Epithelial cell of proximal tubule (primary cell): ENCODE results near the gene C1QTNF3. TPM values are rescaled to one million over a fixed set of nuclear protein-coding genes. Genes with fewer than 3 reads are reported as not detected.

ENCODE experiments used
- DNase-seq: peaks from one replicate; pipeline ENCODE4 v3.0.0-alpha.2; 2011; ENCODE audit warnings: low read depth
- H3K4me3 ChIP-seq: 2 replicates; pipeline ENCODE4 v1.5.1; 2011; ENCODE audit warnings: low read depth, mild to moderate bottlenecking, low read length
- total RNA-seq: library from RNA; depleted of rRNA; stranded (reverse); fragments of >200 nt; gene quantifications from 2 replicates; pipeline ENCODE4 v1.2.3, GENCODE V29; 2015
- TF ChIP-seq, protein P1 (sequence below): conservative IDR thresholded peaks from 2 replicates; pipeline ENCODE4 v1.5.1; 2012; ENCODE audit warnings: low read depth, mild to moderate bottlenecking, low read length

Gene C1QTNF3
- total RNA-seq, 1 donor from 2014 or later, result 2.8 TPM

GRCh38 chr5:34030048-34030447, 13.0 kb downstream of the C1QTNF3 start:
- no peak for DNase-seq
- no peak overlapping the region for H3K4me3 ChIP-seq
- TF ChIP-seq, protein P1, sequence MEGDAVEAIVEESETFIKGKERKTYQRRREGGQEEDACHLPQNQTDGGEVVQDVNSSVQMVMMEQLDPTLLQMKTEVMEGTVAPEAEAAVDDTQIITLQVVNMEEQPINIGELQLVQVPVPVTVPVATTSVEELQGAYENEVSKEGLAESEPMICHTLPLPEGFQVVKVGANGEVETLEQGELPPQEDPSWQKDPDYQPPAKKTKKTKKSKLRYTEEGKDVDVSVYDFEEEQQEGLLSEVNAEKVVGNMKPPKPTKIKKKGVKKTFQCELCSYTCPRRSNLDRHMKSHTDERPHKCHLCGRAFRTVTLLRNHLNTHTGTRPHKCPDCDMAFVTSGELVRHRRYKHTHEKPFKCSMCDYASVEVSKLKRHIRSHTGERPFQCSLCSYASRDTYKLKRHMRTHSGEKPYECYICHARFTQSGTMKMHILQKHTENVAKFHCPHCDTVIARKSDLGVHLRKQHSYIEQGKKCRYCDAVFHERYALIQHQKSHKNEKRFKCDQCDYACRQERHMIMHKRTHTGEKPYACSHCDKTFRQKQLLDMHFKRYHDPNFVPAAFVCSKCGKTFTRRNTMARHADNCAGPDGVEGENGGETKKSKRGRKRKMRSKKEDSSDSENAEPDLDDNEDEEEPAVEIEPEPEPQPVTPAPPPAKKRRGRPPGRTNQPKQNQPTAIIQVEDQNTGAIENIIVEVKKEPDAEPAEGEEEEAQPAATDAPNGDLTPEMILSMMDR, result no peak

GRCh38 chr5:34028349-34028748, 14.7 kb downstream of the C1QTNF3 start:
- no peak overlapping the region for H3K4me3 ChIP-seq
- no peak for DNase-seq
- TF ChIP-seq, protein P1, result no peak

- TF ChIP-seq, protein P1, result no peak
- DNase-seq, result no peak
- no peak overlapping the region for H3K4me3 ChIP-seq
Measured at GRCh38 chr5:34026089-34026761, 16.8 kb downstream of the C1QTNF3 start.

GRCh38 chr5:34022121-34022705, 20.8 kb downstream of the C1QTNF3 start:
- H3K4me3 ChIP-seq, result no peak overlapping the region
- TF ChIP-seq, protein P1, result no peak
- no peak for DNase-seq

DNA sequence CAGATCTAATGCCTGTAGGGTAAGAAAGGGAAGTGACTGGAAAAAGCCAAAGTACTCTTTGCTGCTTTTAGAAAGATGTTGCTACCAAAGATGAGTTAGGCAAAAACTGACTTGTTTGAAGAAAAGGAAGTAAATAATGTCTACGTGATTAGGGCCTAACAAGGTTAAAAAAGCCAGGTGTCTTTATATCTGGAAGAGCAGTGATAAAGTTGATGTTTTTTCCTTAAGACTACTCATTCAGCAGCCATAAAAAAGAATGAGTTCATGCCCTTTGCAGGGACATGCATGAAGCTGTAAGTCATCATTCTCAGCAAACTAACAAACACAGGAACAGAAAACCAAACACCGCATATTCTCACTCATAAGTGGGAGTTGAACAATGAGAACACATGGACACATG, 21.7 kb downstream of the C1QTNF3 start:
- no peak for DNase-seq

GRCh38 chr5:34020726-34021125, 22.3 kb downstream of the C1QTNF3 start:
- no peak overlapping the region for H3K4me3 ChIP-seq
- no peak for DNase-seq
- TF ChIP-seq, protein P1, result no peak

More for the DNA sequence above, 21.7 kb downstream of the C1QTNF3 start:
- H3K4me3 ChIP-seq, result no peak overlapping the region
- TF ChIP-seq, protein P1, result no peak

DNA sequence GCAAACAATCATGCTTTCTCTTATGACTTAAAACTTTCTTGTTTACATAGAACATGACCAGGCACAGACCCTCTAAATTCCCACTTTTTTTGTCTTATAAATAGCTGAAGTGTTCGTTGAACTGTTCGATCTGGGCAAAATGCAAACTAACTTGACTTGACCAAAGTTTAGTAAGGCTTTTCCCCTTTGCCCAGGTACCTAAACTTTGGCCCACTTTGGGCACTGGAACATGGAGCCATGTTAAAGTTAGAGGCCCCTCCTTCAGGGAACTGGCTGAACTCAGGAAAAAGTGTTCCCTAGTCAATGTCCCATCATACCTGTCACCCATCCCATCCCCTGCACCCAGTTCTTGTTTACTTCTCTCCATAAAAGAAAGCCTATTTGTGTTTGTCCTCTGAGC, 25.8 kb downstream of the C1QTNF3 start:
- TF ChIP-seq, protein P1, result no peak
- no peak overlapping the region for H3K4me3 ChIP-seq
- no peak for DNase-seq
